Epithelial cell of esophagus (primary cell): ENCODE measurements around the gene CPM.

ENCODE experiments used
- DNase-seq: peaks from one replicate; pipeline ENCODE4 v3.0.0; 2010; ENCODE audit warnings: low read depth
- H3K4me3 ChIP-seq: 2 replicates; pipeline ENCODE4 v1.5.1; 2011; ENCODE audit warnings: mild to moderate bottlenecking, low read length, control low read depth
- CTCF ChIP-seq: IDR thresholded peaks from 2 replicates; pipeline ENCODE4 v1.5.1; 2011; ENCODE audit warnings: low read depth, mild to moderate bottlenecking, low read length, control low read depth, inconsistent platforms; ENCODE audit not compliant: insufficient read depth; ENCODE audit errors: missing control alignments

The CPM gene

GRCh38 chr12:68919581-68920239 is 13.3 kb downstream of the CPM start:
- no peak for TF ChIP-seq CTCF
- DNase-seq, result no peak
- H3K4me3 ChIP-seq, result no peak overlapping the region

GRCh38 chr12:68918960-68919359 is 14.0 kb downstream of the CPM start:
- no peak for DNase-seq
- no peak overlapping the region for H3K4me3 ChIP-seq
- TF ChIP-seq CTCF, result no peak

GRCh38 chr12:68915055-68915454 is 17.9 kb downstream of the CPM start:
- TF ChIP-seq CTCF, result no peak
- peak; percentile 35 for DNase-seq
- H3K4me3 ChIP-seq, result no peak overlapping the region

GRCh38 chr12:68913682-68914081 is 19.3 kb downstream of the CPM start:
- DNase-seq, result no peak
- TF ChIP-seq CTCF, result no peak
- H3K4me3 ChIP-seq, result no peak overlapping the region

- no peak for DNase-seq
- TF ChIP-seq CTCF, result no peak
Observed at GRCh38 chr12:68912916-68913315, 20.1 kb downstream of the CPM start.

GRCh38 chr12:68911197-68911718 is 21.7 kb downstream of the CPM start:
- no peak overlapping the region for H3K4me3 ChIP-seq
- TF ChIP-seq CTCF, result no peak
- DNase-seq, result no peak

More at GRCh38 chr12:68912916-68913315, 20.1 kb downstream of the CPM start:
- H3K4me3 ChIP-seq, result no peak overlapping the region

GRCh38 chr12:68910128-68910527 is 22.8 kb downstream of the CPM start:
- no peak overlapping the region for H3K4me3 ChIP-seq
- TF ChIP-seq CTCF, result no peak
- peak; percentile 67 for DNase-seq
